Neural cell (in vitro differentiated cells): ENCODE data around the gene MRC2. TPM values are rescaled to one million over a fixed set of nuclear protein-coding genes. Genes with fewer than 3 reads are reported as not detected.

Experiments used
- H2AFZ ChIP-seq: fragments of 200-600, 300-800 bp; sonication (generic), shearing (Covaris generic); 2 replicates; pipeline ENCODE4 v1.6.0; 2014; ENCODE audit warnings: low read depth, mild to moderate bottlenecking, antibody characterized with exemption, low read length, moderate library complexity
- H3F3A ChIP-seq: fragments of 200-600 bp; shearing (Covaris generic); 2 replicates; pipeline ENCODE4 v1.6.1; 2016; ENCODE audit warnings: mild to moderate bottlenecking, moderate library complexity, mixed read lengths, antibody characterized with exemption, low read length; ENCODE audit not compliant: insufficient read depth, poor library complexity, severe bottlenecking
- H3K27ac ChIP-seq: fragments of 200-600, 300-800 bp; sonication (generic), shearing (Covaris generic); 2 replicates; pipeline ENCODE4 v1.5.1; 2014; ENCODE audit warnings: mild to moderate bottlenecking, low read length, moderate library complexity
- H3K27me3 ChIP-seq: fragments of 300-800, 200-600 bp; sonication (generic), shearing (Covaris generic); 2 replicates; pipeline ENCODE4 v1.6.0; 2014; ENCODE audit warnings: mild to moderate bottlenecking, low read depth, low read length, moderate library complexity; ENCODE audit not compliant: insufficient read depth
- H3K36me3 ChIP-seq: fragments of 300-800, 200-600 bp; sonication (generic), shearing (Covaris generic); 2 replicates; pipeline ENCODE4 v1.5.1; 2014; ENCODE audit warnings: mild to moderate bottlenecking, antibody characterized with exemption, low read length, moderate library complexity; ENCODE audit not compliant: insufficient read depth
- H3K4me2 ChIP-seq: fragments of 300-800, 200-600 bp; sonication (generic), shearing (Covaris generic); 2 replicates; pipeline ENCODE4 v1.6.0; 2014; ENCODE audit warnings: mild to moderate bottlenecking, low read length
- H3K4me3 ChIP-seq: fragments of 300-800, 200-600 bp; sonication (generic), shearing (Covaris generic); 2 replicates; pipeline ENCODE4 v1.5.1; 2014; ENCODE audit warnings: mild to moderate bottlenecking, low read length, moderate library complexity
- H3K79me2 ChIP-seq: fragments of 200-600 bp; shearing (Covaris generic); replicated peaks from 2 replicates; pipeline ENCODE4 v1.6.0; 2014; ENCODE audit warnings: mild to moderate bottlenecking, low read length, moderate library complexity; ENCODE audit not compliant: insufficient read depth
- H3K9ac ChIP-seq: fragments of 300-800, 200-600 bp; sonication (generic), shearing (Covaris generic); 2 replicates; pipeline ENCODE4 v1.6.1; 2016; ENCODE audit warnings: mild to moderate bottlenecking, low read length, mixed read lengths
- H3K9me2 ChIP-seq: fragments of 200-600 bp; shearing (Covaris generic); 2 replicates; pipeline ENCODE4 v1.6.1; 2016; ENCODE audit warnings: mild to moderate bottlenecking, low read length, mixed read lengths; ENCODE audit not compliant: insufficient read depth
- H3K9me3 ChIP-seq: fragments of 200-600, 300-800 bp; sonication (generic), shearing (Covaris generic); 2 replicates; pipeline ENCODE4 v1.6.1; 2016; ENCODE audit warnings: mild to moderate bottlenecking, mixed run types, low read length, moderate library complexity, mixed read lengths
- H4K20me1 ChIP-seq: fragments of 200-600 bp; shearing (Covaris generic); 2 replicates; pipeline ENCODE4 v1.6.1; 2016; ENCODE audit warnings: mild to moderate bottlenecking, mixed run types; ENCODE audit not compliant: insufficient read depth
- EP300 ChIP-seq: fragments of 450-650 bp; conservative IDR thresholded peaks from 2 replicates; pipeline ENCODE4 v1.6.1; 2014; ENCODE audit warnings: antibody characterized with exemption, mild to moderate bottlenecking, moderate library complexity; ENCODE audit not compliant: poor library complexity, severe bottlenecking
- EZH2 ChIP-seq: fragments of 200-600, 300-800 bp; shearing (Covaris generic), sonication (generic); IDR thresholded peaks from 2 replicates; pipeline ENCODE4 v1.6.1; 2014; ENCODE audit warnings: antibody characterized with exemption, low read length, borderline replicate concordance, mild to moderate bottlenecking; ENCODE audit not compliant: insufficient read depth, poor library complexity, severe bottlenecking
- POLR2AphosphoS5 ChIP-seq: IDR thresholded peaks from 2 replicates; pipeline ENCODE4 v1.6.1; 2012
- RAD21 ChIP-seq: fragments of 450-650 bp; conservative IDR thresholded peaks from 2 replicates; pipeline ENCODE4 v1.6.1; 2014; ENCODE audit warnings: antibody characterized with exemption, mild to moderate bottlenecking, moderate library complexity
- SMC3 ChIP-seq: fragments of 450-650 bp; conservative IDR thresholded peaks from 2 replicates; pipeline ENCODE4 v1.6.1; 2014; ENCODE audit warnings: antibody characterized with exemption, mild to moderate bottlenecking, moderate library complexity; ENCODE audit not compliant: poor library complexity
- polyA plus RNA-seq: library from polyadenylated mRNA; depleted of rRNA; stranded (reverse); fragments of >200 nt; gene quantifications from 2 replicates; pipeline ENCODE4 v1.2.3, GENCODE V29; 2014
- TF ChIP-seq, protein P1 (sequence below): IDR thresholded peaks from 2 replicates; pipeline ENCODE4 v1.6.1; 2012; ENCODE audit warnings: borderline replicate concordance

The MRC2 gene
- polyA plus RNA-seq, 1 donor from 2014 or later = 0.36 TPM

DNA sequence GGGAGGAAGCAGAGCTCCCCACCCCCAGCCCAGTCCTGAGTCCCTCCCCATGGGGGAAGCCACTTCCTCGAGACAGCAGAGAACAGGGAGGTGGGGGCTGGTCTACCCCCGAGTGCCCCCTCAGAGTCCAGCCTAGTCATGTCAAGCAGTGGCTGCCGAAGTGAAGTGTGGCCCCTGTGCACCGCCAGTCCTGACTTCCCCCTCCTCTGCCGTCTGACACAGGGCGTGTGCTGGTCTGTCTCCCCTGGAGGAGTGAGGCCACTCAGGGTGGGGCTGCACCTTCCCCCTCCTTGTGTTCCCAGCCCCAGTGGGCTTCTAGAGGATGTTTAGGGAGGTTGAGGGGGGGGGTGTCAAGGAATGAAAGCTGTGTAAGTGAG is 46.9 kb downstream of the MRC2 start (continued):
- TF ChIP-seq POLR2AphosphoS5 = no peak
- no peak for TF ChIP-seq EP300

DNA sequence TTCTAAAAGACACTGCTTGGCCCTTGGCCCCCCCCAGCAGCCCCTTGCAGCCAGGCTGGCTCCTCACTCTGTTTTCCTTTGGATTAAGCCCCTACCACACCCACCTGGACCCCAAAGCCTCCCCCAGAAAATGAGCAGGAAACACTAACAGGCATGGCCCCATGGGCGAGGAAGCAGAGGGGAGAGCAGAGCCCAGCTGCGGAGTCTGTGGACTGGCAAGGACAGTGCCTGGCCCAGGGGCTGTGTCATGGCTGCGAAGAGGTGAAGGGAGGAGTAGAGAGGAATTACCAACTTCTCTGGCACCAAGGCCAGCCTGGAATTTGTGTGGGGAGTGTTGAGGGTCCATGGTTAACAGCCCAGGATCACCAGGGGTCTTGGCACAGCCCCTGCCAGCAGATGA is 47.4 kb downstream of the MRC2 start:
- H2AFZ ChIP-seq = no peak overlapping the region

DNA sequence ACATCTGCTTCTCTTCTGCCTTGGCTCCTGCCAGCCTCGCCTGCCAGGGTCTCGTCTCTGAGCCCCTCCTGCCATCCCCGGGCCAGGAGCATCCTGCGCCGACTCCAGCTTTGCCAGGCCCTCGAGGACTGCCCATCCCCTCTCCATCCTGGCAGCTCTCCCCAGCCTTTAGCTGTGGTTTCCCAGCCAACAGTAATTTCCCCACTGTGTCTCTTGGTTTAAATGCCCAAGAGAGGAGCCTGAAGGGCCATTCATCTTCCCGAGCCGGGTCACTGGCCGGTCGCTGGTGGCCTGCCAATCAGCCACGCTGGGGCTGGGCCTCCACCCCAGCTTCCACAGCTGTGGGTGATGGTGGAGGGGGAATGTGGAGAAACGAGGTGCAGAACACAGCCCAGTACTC is 47.8 kb downstream of the MRC2 start:
- H3K36me3 ChIP-seq = no peaks in the 10 kb centered on the region
- no peak overlapping the region for H3K27ac ChIP-seq
- H3K4me3 ChIP-seq = no peak overlapping the region
- H4K20me1 ChIP-seq = no peaks in the 10 kb centered on the region
- no peak overlapping the region for H3K4me2 ChIP-seq
- H3F3A ChIP-seq = no peaks in the 10 kb centered on the region
- no peaks in the 10 kb centered on the region for H3K9me3 ChIP-seq
- no peaks in the 10 kb centered on the region for H3K9me2 ChIP-seq
- TF ChIP-seq, protein P1, sequence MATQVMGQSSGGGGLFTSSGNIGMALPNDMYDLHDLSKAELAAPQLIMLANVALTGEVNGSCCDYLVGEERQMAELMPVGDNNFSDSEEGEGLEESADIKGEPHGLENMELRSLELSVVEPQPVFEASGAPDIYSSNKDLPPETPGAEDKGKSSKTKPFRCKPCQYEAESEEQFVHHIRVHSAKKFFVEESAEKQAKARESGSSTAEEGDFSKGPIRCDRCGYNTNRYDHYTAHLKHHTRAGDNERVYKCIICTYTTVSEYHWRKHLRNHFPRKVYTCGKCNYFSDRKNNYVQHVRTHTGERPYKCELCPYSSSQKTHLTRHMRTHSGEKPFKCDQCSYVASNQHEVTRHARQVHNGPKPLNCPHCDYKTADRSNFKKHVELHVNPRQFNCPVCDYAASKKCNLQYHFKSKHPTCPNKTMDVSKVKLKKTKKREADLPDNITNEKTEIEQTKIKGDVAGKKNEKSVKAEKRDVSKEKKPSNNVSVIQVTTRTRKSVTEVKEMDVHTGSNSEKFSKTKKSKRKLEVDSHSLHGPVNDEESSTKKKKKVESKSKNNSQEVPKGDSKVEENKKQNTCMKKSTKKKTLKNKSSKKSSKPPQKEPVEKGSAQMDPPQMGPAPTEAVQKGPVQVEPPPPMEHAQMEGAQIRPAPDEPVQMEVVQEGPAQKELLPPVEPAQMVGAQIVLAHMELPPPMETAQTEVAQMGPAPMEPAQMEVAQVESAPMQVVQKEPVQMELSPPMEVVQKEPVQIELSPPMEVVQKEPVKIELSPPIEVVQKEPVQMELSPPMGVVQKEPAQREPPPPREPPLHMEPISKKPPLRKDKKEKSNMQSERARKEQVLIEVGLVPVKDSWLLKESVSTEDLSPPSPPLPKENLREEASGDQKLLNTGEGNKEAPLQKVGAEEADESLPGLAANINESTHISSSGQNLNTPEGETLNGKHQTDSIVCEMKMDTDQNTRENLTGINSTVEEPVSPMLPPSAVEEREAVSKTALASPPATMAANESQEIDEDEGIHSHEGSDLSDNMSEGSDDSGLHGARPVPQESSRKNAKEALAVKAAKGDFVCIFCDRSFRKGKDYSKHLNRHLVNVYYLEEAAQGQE = no peak
- TF ChIP-seq POLR2AphosphoS5 = no peak
- H3K79me2 ChIP-seq = no peaks in the 10 kb centered on the region
- H3K27me3 ChIP-seq = no peaks in the 10 kb centered on the region
- H3K9ac ChIP-seq = no peak overlapping the region
- no peak overlapping the region for H2AFZ ChIP-seq

More for the DNA sequence above, 47.4 kb downstream of the MRC2 start:
- Histone ChIP-seq H3K9me2 (no peaks in the 10 kb centered on the region), H3K27me3 (no peaks in the 10 kb centered on the region), H4K20me1 (no peaks in the 10 kb centered on the region), H3K36me3 (no peaks in the 10 kb centered on the region), H3K4me2 (no peak overlapping the region), H3K9me3 (no peaks in the 10 kb centered on the region), H3F3A (no peaks in the 10 kb centered on the region), H3K9ac (no peak overlapping the region), H3K4me3 (no peak overlapping the region), H3K27ac (no peak overlapping the region), H3K79me2 (no peaks in the 10 kb centered on the region)
- TF ChIP-seq RAD21 (no peak), EZH2 (no peak), SMC3 (no peak)
- TF ChIP-seq, protein P1 = no peak
